Astrocyte of the cerebellum (primary cell): Measurements from ENCODE around the gene ARV1.
"Not testable (repeated sequence)": the region's sequence is repeated elsewhere in the genome, so short reads cannot be mapped to it uniquely, and the experiment has no call there.

ENCODE experiments used
- DNase-seq: peaks from one replicate; pipeline ENCODE4 v3.0.0-alpha.2; 2011; ENCODE audit warnings: low read depth
- H3K4me3 ChIP-seq: 2 replicates; pipeline ENCODE4 v1.5.1; 2011; ENCODE audit warnings: mild to moderate bottlenecking, low read depth, low read length, moderate library complexity
- CTCF ChIP-seq: IDR thresholded peaks from 2 replicates; pipeline ENCODE4 v1.5.1; 2012; ENCODE audit warnings: low read length, low read depth, moderate library complexity, mild to moderate bottlenecking; ENCODE audit errors: missing control alignments
- in situ Hi-C: cut with HindIII; loops from 2 replicates; pipeline ENCODE4 v1.10.0; 2017; ENCODE audit warnings: low sequenced_read_pairs

Gene ARV1

GRCh38 chr1:231044588-231044987, 65.7 kb downstream of the ARV1 start:
- in situ Hi-C loops, result no loop called here
- no peak for TF ChIP-seq CTCF
- DNase-seq, result no peak
- no peak overlapping the region for H3K4me3 ChIP-seq

GRCh38 chr1:231045286-231045685, 66.4 kb downstream of the ARV1 start:
- no peak for TF ChIP-seq CTCF
- H3K4me3 ChIP-seq, result no peak overlapping the region
- in situ Hi-C loops, result no loop called here
- DNase-seq, result no peak

GRCh38 chr1:231045921-231046729, 67.2 kb downstream of the ARV1 start:
- H3K4me3 ChIP-seq, DNase-seq, in situ Hi-C loops: not testable (repeated sequence)

- no peak overlapping the region for H3K4me3 ChIP-seq
- TF ChIP-seq CTCF, result no peak
- in situ Hi-C loops, result no loop called here
- no peak for DNase-seq
Observed at GRCh38 chr1:231046730-231047395, 68.0 kb downstream of the ARV1 start.

GRCh38 chr1:231047529-231047928, 68.6 kb downstream of the ARV1 start:
- DNase-seq, H3K4me3 ChIP-seq, in situ Hi-C loops: not testable (repeated sequence)

GRCh38 chr1:231048419-231048818, 69.5 kb downstream of the ARV1 start:
- H3K4me3 ChIP-seq, in situ Hi-C loops, DNase-seq: not testable (repeated sequence)

GRCh38 chr1:231049121-231049979, 70.5 kb downstream of the ARV1 start:
- in situ Hi-C loops, result no loop called here
- no peak for TF ChIP-seq CTCF
- no peak for DNase-seq
- H3K4me3 ChIP-seq, result no peak overlapping the region
